HG03039 (cell line): ENCODE results near the gene SEC14L1.

ENCODE experiments used
- ATAC-seq: cut with Tn5 transposase; IDR thresholded peaks from one replicate; pipeline ENCODE4 v1.9.1; 2021; ENCODE audit warnings: mild to moderate bottlenecking, moderate library complexity; ENCODE audit not compliant: unreplicated experiment

Gene SEC14L1

GRCh38 chr17:77188084-77189066, 47.6 kb downstream of the SEC14L1 start:
- no peak for ATAC-seq

GRCh38 chr17:77189148-77189547, 48.4 kb downstream of the SEC14L1 start:
- ATAC-seq: no peak

- no peak for ATAC-seq
Measured at GRCh38 chr17:77190576-77190975, 49.8 kb downstream of the SEC14L1 start.

GRCh38 chr17:77191244-77191643, 50.5 kb downstream of the SEC14L1 start:
- no peak for ATAC-seq

GRCh38 chr17:77193653-77194052, 52.9 kb downstream of the SEC14L1 start:
- ATAC-seq: no peak

GRCh38 chr17:77194179-77194578, 53.4 kb downstream of the SEC14L1 start:
- ATAC-seq: no peak

- ATAC-seq: no peak
Measured at GRCh38 chr17:77196251-77196650, 55.5 kb downstream of the SEC14L1 start.

- no peak for ATAC-seq
Measured at GRCh38 chr17:77197115-77197514, 56.3 kb downstream of the SEC14L1 start.

- ATAC-seq: no peak
Measured at GRCh38 chr17:77200711-77201110, 59.9 kb downstream of the SEC14L1 start.

GRCh38 chr17:77203436-77203835, 62.7 kb downstream of the SEC14L1 start:
- no peak for ATAC-seq

GRCh38 chr17:77203846-77204245, 63.1 kb downstream of the SEC14L1 start:
- ATAC-seq: no peak

GRCh38 chr17:77204536-77204935, 63.8 kb downstream of the SEC14L1 start:
- no peak for ATAC-seq

- no peak for ATAC-seq
Measured at GRCh38 chr17:77205396-77206125, 64.8 kb downstream of the SEC14L1 start.

GRCh38 chr17:77206158-77206956, 65.6 kb downstream of the SEC14L1 start:
- no peak for ATAC-seq

- ATAC-seq: no peak
Measured at GRCh38 chr17:77207689-77208216, 67.0 kb downstream of the SEC14L1 start.

- no peak for ATAC-seq
Measured at GRCh38 chr17:77208217-77208808, 67.5 kb downstream of the SEC14L1 start.

GRCh38 chr17:77208856-77209255, 68.1 kb downstream of the SEC14L1 start:
- ATAC-seq: no peak

GRCh38 chr17:77209330-77209748, 68.6 kb downstream of the SEC14L1 start:
- ATAC-seq: no peak

GRCh38 chr17:77210331-77210730, 69.6 kb downstream of the SEC14L1 start:
- ATAC-seq: no peak

GRCh38 chr17:77210946-77211541, 70.3 kb downstream of the SEC14L1 start:
- ATAC-seq: no peak
